Fibroblast of pulmonary artery (primary cell): ENCODE measurements around the gene TRAPPC4.
A peak's percentile ranks its signal among the peaks of the same experiment; 100 is the strongest.
"Not testable (repeated sequence)": the region's sequence is repeated elsewhere in the genome, so short reads cannot be mapped to it uniquely, and the experiment has no call there.

Experiments used
- DNase-seq: peaks from one replicate; pipeline ENCODE4 v3.0.0-alpha.2; 2010; ENCODE audit warnings: low read depth
- H3K4me3 ChIP-seq: replicated peaks from 2 replicates; pipeline ENCODE4 v1.5.1; 2011; ENCODE audit warnings: low read depth, mild to moderate bottlenecking, control low read depth, low read length, moderate library complexity
- CTCF ChIP-seq: IDR thresholded peaks from 2 replicates; pipeline ENCODE4 v1.5.1; 2011; ENCODE audit warnings: mild to moderate bottlenecking, control low read depth, low read length, inconsistent platforms; ENCODE audit errors: missing control alignments

Gene TRAPPC4

GRCh38 chr11:119055901-119056300 is 37.3 kb downstream of the TRAPPC4 start:
- peak; percentile 38 for DNase-seq
- peak; percentile 18 for TF ChIP-seq CTCF
- H3K4me3 ChIP-seq, result peak overlapping the region; percentile 79

DNA sequence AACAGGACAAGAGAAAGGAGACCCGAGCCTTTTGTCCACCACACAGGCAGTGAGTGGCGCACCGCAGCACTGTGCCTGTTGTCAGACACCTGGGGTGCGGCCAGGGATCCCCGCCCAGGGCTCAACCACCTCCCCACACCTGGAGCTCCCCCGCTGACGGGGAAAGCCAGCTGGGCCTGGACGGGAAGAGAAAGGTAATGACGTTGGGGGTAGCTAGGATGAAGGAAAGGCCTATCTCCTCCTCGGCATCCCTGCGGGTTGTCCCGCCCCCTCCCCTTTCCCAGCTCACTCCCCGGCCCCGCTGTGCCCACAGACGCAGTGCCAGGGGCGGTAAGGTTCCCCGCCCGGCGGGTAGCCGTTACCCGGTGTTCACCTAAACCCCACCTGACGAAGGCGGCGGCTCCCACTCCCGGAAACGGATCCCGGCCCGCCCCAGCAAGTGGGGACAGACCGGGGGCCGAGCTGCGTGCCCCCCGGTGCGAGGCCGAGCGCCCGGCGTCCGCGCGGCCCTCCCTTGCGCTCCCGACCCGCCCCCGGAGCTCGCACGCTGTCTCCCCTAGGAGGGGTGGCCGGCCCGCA is 37.9 kb downstream of the TRAPPC4 start:
- no peak for TF ChIP-seq CTCF
- H3K4me3 ChIP-seq, result peak overlapping the region; percentile 79
- DNase-seq, result no peak

DNA sequence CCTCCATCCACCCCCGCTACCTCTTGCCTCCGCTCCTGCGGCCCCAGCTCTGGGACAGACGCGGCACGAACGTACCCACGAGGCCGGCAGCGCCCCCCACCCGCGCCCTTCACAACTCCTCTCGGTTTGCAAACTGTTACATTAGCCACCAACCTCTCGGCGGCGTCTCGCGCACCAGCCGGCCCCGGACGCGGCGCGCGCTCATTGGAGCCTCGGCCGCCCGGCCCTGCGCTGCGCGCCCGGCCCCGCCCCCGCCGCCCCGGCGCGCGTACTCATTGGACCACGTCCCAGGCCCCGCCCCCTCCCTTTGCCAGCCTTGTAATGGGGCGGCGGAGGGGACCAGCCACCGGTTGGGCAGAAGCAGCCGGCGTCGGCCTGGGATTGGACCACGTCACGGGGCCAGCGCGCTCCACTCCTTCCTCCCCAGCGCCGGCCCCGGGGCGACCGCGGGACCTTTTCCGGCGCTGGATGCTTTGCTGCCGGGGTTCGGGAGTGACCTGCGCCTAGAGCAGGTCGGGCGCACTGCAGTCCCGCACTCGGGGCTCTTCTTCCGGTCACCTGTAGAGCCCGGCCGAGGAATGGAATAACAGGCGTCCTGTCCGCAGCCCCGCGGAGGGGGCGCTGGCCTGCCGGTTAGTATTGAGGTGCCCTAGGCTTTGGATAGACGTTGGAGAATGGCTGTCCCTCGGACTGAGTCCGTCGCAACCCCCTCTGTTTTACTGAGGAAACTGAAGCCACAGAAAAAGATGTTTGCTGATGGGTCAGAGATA is 38.6 kb downstream of the TRAPPC4 start, which contains the start of gene HYOU1:
HYOU1 (minus strand) TSS at position 206 of the 770 bp plus-strand sequence. CDS start 1,045 bp downstream, outside the sequence.
- peak; percentile 95 for DNase-seq
- TF ChIP-seq CTCF, result peak; percentile 29
- peak within 1 kb of the TSS; percentile 82 for H3K4me3 ChIP-seq

DNA sequence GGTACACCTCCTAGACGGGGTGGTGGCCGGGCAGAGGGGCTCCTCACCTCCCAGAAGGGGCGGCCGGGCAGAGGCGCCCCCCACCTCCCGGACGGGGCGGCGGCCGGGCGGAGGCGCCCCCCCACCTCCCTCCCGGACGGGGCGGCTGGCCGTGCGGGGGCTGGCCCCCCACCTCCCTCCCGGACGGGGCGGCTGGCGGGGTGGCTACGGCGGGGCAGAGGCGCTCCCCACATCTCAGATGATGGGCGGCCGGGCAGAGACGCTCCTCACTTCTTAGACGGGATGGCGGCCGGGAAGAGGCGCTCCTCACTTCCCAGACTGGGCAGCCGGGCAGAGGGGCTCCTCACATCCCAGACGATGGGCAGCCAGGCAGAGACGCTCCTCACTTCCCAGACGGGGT is 40.6 kb downstream of the TRAPPC4 start:
- not testable (repeated sequence) for DNase-seq, H3K4me3 ChIP-seq

DNA sequence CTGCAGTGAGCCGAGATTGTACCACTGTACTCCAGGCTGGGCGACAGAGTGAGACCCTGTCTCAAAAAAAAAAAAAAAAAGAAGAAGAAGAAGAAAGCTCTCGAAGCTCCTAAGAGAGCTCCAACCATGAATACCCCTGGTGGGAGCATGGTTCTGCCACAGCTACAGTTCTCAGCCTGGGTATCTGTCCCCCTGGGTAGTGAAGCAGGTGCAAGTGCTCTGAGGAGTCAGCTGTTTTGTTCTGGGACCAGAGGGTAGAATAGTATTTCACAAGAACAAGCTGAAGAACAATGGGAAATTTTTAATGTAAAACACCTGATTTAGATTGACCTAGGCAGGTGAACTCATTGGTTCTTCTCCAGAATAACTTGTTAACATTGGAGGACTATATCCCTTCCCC is 42.7 kb downstream of the TRAPPC4 start:
- no peak for TF ChIP-seq CTCF
- DNase-seq, result no peak
- no peak overlapping the region for H3K4me3 ChIP-seq

- H3K4me3 ChIP-seq, result no peak overlapping the region
- peak; percentile 77 for DNase-seq
- no peak for TF ChIP-seq CTCF
These were observed 44.2 kb downstream of the TRAPPC4 start for GRCh38 chr11:119062779-119063178.

GRCh38 chr11:119065369-119065768 is 46.8 kb downstream of the TRAPPC4 start:
- DNase-seq, result peak; percentile 54
- TF ChIP-seq CTCF, result peak; percentile 55
- H3K4me3 ChIP-seq, result no peak overlapping the region
